Measurements from ENCODE around the gene PHYHD1.

The PHYHD1 gene

DNA sequence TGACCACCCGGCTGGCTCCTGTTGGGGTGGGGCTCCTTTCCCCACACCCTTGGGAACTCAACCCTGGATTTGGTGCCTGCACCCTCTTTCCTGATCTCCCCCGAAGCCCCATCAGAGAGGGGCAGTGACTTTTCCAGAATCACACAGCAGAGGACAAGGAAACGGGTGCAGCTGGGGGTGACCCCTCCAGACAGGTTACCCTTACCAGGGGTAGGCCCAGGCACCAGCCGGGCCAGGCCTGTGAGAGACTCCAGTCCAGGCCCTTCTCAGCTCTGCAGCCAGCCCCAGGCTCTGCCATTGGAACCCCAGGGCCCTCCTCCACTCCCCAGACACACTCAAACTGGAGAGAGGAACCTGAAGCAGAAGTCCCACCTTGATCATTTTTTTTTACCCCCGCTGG is 19.0 kb upstream of the PHYHD1 start:
- DNase-seq = no peak

DNA sequence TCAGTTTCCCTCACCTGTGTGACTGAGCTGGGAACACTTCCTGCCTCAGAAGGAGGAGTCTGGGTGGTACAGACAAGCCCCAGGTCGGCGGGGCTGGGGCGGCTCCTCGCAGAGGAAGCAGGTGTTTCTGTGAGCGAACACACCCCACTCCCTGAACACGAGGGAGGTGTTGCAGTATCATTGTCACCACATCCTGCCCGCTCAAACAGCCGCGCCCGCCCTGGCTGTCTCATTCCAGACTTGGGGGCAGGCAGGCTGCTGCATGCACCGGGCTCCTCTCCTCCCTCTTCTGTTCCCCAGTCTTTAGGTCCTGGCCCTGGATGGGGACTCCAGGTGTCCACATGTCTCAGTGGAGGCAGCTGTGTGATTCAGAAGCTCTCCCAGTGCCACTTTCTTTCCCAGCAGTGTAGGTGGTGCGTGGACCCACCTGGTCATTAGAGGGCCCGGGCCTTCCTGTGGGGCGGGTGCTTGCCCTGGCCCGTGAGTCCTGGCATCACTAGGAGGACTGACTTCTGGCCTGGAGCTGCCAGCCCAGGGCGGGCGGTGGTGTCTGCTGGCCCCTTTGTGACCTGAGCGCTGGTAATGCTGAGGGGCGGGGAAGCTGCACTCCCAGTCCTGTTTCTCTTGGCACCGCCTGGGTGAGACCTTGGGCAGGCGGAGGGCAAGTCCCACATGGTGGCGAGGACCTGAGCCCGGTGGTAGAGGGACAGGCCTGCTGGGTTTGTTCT is 18.3 kb upstream of the PHYHD1 start:
- DNase-seq = peak; percentile 82

DNA sequence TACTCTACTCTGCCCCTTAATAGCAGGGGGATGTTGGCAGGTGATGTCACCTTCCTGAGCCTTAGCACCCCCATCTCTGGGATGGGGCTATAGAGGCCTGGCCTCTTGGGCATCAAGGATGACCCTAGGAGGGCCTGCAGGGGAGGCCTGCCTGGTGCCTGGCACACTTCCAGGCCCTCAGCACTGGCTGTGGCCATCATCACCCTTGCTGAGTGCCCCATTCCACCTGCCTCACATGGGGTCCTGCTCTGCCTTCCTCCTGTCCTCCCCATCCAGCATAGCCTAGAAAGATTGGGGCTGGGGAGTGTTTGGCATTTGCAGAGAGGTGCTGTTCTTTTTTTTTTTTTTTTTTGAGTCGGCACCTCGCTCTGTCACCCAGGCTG is 17.7 kb upstream of the PHYHD1 start:
- DNase-seq = no peak

DNA sequence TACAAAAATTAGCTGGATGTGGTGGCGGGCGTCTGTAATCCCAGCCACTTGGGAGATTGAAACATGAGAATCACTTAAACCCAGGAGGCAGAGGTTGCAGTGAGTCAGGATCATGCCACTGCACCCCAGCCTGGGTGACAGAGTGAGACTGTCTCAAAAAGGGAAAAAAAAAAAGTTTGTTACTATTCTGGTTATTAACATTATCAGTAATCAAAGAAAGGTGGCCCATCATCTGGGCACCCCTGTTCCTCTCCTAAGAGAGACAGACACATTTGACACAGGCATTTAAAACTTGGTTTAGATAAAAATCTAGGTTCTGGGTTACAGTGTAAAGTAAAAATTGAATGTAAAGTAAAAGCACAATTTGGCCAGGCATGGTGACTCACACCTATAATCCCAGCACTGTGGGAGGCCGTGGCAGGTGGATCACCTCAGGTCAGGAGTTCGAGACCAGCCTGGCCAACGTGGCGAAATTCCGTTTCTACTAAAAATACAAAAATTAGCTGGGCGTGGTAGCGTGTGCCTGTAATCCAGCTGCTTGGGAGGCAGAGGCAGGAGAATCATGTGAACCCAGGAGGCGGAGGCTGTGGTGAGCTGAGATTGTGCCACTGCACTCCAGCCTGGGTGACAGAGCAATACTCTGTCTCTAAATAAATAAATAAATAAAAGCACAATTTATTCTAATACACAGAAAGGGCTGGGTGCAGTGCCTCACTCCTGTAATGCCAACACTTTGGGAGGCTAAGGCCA is 16.7 kb upstream of the PHYHD1 start:
- DNase-seq = peak; percentile 25

DNA sequence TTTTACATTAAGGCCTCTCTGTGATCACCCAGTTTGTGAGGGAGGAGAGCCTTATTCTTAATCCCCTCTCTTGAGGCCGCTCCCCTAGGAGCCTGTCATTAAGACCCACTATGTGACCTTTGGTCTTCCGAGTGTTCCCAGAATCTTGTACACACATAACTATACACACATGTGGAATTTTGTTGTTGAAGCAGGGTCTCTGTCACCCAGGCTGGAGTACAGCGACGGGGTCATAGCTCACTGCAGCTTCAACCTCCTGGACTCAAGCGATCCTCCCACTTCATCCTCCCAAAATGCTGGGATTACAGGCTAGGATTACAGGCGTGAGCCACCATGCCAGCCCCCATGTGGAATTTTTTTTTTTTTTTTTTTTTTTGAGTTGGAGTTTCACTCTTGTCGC is 14.8 kb upstream of the PHYHD1 start:
- no peak for DNase-seq

DNA sequence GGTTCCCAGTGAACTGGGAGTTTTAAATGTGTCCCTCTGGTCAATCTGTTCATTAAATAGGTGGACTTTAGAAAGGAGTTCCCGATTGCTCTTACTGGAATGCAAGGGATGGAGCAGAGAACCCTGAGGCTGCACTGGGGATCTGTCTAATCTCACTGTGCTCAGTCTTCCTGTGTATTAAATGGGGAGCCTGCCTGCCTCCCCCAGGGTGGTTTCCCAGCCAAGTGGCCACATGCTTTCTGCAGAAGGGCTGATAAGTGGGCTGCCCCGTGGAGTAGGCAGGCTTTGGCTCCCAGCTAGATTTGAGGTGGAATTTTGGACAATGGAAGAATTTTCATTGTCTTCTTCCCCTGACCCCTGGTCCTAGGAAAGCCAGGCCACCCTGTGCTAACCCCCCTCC is 14.0 kb upstream of the PHYHD1 start:
- DNase-seq = no peak

DNA sequence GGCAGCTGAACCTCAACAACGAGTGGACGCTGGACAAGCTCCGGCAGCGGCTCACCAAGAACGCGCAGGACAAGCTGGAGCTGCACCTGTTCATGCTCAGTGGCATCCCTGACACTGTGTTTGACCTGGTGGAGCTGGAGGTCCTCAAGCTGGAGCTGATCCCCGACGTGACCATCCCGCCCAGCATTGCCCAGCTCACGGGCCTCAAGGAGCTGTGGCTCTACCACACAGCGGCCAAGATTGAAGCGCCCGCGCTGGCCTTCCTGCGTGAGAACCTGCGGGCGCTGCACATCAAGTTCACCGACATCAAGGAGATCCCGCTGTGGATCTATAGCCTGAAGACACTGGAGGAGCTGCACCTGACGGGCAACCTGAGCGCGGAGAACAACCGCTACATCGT is 12.4 kb upstream of the PHYHD1 start:
- DNase-seq = no peak

DNA sequence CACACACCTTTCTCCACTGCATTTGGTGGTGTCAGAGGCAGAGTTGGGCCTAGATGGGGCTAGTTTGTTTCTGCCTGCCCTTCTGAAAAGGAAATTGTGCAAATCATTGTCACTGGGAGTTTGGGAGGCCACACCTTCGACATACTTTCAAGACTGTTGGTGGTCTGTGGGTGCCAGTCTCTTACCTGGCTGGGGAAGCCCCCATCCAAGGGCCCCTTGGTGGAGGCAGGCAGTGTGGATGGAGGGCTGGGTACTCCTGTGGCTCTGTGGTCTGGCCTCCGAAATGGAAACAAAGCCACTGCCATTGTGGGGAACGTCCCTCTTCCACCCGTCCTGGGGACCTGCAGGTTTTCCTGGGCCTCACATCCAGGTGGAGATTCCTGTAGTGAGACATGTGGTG is 10.9 kb upstream of the PHYHD1 start:
- DNase-seq = no peak

DNA sequence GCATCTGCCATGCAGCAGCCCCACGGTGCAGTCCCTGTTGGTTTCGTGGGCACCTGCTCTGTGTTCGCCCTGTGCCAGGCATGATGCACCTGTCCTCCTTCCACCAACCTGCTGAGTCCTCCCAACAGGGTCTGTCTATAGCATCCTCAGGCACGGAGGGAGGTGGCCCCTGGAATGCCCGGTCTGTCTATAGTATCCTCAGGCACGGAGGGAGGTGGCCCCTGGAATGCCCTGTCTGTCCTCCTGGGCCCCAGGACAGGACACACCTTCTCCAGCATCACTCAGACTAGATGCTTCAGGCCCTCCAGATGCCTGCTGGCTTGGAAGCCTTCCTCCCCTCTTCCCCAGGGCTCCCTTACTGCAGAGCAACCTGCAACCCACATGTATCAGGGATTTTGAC is 9.9 kb upstream of the PHYHD1 start:
- no peak for DNase-seq

DNA sequence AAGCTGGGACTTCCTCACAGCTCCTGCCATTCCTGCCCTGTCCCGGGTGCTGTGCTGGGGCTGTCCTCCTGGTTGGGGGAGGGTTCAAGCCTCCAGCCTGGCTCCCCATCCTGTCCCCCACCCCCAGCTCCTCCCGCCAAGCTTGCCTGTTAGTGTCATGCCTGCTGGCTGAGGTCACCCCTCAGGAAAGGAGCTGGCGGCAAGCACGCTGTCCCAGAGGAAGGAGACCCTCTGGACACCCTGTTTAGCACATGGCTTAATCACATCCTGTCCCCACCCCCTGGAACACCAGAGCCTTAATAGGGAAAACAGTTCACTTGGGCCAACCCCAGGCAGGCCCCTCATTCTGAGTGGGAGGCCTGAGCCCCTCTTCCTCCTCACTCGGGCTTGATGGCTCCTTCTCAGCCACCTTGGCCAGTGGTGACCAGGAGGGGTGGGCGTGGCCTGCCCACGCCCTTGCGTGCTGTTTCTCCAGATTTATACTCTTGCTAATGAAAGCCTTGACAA is 9.2 kb upstream of the PHYHD1 start:
- DNase-seq = no peak

DNA sequence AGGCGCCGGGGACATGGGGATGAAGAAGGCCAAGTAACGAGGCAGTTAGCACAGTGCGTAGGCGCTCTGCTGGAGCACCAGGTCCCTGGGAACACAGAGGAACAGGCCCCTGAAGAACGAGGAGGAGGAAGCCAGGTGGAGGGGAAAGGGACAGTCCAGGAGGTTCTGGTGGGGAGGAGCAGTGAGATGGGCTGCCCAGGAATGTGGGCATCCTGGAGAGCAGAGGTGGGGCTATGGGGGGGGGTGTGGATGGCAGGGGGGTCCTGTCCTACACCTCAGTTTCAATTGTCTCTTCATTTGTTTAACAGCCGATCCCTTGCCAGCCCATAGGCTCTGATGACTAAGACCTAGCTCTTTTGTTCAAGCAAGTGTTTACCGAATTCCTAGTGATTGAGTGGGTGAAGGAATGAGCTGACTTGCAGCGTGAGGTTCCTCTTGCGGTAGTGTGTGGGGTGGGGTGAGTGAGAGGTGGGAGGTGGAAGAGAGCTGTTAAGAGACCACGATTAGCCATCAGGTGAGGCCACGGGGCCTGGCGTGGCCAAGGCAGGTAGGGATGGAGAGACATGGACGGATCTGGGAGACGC is 8.4 kb upstream of the PHYHD1 start:
- peak; percentile 24 for DNase-seq

DNA sequence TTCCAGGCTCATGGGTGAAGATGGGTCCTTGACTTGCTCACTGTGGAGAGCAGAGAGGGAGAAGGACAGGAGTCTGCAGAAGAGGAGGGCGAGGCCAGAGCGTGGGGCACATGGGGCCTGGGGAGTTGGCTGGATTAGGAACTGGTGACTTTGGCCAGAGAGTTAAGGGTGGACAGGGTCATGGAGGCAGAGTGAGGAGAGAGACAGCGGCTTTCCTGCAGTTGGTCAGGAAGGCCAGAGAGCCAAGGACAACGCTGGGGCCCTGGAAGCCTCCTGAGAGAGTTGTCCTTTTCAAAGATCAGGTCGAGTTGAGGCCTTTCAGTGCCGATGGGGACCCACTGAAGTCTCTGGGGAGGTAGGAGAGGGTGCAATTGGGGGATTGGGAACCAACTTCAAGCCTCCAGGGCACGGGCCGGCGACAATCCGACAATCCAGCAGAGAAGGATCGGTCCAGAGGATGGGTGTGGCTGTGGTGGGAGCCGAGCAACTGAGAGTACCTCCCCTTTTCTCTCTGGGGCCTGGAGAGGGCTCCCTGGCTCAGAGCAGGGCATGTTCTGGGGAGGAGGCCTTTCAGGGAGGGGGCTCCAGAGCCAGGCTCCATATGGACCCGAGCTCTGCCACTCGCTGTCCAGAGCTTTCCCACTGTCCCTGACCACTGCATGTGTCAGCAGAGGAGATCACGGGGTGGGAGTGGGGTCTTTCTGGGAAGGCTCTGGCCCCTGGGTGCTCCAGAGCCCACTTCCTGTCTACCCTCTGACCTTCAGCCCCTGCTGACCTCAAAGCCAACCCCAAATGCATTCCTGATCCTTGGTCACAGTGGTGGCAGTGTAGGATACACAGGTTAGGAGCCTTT is 7.5 kb upstream of the PHYHD1 start:
- DNase-seq = no peak

DNA sequence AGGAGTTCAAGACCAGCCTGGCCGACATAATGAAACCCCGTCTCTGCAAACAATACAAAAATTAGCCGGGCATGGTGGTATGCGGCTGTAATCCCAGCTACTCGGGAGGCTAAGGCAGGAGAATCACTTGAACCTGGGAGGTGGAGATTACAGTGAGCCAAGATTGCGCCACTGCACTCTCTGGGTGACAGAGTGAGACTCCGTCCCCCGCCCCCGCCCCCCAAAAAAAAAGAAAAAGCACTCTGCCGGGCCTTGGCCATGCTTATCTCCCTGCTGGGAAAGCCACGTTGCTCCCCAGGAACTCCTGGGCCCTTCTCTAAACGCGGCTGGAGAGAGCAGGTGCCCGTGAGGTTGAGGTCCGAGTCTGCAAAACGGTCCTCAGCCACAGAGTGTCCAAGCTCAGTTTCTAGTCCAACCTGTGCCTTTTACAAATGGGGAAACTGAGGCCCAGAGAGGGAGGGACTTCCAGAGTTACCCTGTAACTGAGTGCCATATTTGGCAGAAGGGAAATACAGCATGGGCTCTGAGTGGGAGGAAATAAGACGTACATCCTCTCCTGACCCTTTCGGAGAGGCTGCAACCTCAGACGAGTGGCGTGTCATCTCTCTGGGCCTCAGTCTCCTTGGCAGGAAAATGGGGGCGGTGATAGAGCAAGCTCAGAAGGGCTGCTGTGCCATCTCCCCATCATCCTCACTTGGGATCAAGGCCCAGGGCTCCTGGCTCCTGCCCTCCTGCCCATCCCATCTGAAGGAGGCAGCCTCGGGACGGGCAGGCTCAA is 6.6 kb upstream of the PHYHD1 start:
- no peak for DNase-seq

DNA sequence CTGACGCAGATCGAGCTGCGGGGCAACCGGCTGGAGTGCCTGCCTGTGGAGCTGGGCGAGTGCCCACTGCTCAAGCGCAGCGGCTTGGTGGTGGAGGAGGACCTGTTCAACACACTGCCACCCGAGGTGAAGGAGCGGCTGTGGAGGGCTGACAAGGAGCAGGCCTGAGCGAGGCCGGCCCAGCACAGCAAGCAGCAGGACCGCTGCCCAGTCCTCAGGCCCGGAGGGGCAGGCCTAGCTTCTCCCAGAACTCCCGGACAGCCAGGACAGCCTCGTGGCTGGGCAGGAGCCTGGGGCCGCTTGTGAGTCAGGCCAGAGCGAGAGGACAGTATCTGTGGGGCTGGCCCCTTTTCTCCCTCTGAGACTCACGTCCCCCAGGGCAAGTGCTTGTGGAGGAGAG is 4.6 kb upstream of the PHYHD1 start:
- no peak for DNase-seq

DNA sequence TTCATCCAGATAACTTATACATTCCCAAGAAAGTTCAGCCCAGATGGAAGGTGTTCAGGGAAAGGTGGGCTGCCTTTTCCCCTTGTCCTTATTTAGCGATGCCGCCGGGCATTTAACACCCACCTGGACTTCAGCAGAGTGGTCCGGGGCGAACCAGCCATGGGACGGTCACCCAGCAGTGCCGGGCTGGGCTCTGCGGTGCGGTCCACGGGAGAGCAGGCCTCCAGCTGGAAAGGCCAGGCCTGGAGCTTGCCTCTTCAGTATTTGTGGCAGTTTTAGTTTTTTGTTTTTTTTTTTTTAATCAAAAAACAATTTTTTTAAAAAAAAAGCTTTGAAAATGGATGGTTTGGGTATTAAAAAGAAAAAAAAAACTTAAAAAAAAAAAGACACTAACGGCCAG is 4.0 kb upstream of the PHYHD1 start:
- DNase-seq = no peak

DNA sequence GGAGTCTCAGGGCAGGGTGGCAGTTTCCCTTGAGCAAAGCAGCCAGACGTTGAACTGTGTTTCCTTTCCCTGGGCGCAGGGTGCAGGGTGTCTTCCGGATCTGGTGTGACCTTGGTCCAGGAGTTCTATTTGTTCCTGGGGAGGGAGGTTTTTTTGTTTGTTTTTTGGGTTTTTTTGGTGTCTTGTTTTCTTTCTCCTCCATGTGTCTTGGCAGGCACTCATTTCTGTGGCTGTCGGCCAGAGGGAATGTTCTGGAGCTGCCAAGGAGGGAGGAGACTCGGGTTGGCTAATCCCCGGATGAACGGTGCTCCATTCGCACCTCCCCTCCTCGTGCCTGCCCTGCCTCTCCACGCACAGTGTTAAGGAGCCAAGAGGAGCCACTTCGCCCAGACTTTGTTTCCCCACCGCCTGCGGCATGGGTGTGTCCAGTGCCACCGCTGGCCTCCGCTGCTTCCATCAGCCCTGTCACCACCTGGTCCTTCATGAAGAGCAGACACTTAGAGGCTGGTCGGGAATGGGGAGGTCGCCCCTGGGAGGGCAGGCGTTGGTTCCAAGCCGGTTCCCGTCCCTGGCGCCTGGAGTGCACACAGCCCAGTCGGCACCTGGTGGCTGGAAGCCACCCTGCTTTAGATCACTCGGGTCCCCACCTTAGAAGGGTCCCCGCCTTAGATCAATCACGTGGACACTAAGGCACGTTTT is 3.5 kb upstream of the PHYHD1 start:
- DNase-seq = no peak

DNA sequence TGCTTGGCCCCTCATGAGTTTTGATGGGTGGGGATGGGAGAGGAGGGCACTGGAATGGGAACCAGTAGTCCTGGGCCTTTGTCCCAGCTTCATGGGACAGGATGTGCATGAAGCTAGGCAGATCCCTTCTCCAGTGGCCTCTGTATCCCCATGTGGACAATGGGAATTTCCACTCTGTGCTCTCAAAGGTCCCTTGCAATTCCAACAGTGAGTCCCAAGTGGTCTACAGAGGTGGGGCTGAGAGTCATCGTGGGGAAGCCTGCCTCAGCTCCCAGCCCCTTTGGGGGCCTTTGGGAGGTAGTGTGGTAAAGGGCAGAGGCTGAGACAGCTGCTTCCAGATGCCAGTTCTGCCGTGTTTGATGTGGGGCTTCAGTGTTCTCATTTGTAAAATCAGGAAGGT is 1.9 kb upstream of the PHYHD1 start:
- DNase-seq = no peak

DNA sequence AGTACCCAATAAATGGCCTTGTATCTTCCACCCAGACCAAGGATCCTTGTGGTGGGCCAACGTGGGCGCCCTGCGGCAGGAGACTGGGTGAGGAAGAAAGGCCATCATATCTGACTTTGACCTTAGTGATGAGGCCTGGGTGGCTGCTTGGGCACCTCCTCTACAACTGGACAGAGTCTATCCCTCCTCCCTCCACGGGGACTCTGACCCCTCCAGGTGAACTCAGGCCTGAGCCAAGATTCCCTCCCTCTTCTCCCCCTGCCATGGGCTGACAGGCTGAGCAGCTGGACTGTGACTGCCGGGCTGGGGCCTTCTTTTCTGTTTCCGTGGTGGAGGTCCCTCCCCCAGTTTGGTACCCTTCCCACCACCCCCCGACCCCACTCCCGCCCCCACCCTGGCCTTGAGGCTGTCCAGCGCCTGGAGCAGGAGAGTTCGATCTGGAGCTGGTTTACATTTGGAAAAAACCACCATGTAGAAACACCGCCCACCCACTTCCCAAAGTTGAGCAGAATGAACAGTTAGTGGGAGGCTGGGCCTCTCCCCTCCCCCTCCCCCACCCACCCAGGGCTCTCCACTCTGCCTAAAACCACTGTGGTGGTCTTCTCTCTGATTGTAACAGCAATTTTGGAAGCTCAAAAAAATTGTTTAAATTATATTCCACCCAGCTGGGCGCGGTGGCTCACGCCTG is 1.2 kb upstream of the PHYHD1 start:
- no peak for DNase-seq

DNA sequence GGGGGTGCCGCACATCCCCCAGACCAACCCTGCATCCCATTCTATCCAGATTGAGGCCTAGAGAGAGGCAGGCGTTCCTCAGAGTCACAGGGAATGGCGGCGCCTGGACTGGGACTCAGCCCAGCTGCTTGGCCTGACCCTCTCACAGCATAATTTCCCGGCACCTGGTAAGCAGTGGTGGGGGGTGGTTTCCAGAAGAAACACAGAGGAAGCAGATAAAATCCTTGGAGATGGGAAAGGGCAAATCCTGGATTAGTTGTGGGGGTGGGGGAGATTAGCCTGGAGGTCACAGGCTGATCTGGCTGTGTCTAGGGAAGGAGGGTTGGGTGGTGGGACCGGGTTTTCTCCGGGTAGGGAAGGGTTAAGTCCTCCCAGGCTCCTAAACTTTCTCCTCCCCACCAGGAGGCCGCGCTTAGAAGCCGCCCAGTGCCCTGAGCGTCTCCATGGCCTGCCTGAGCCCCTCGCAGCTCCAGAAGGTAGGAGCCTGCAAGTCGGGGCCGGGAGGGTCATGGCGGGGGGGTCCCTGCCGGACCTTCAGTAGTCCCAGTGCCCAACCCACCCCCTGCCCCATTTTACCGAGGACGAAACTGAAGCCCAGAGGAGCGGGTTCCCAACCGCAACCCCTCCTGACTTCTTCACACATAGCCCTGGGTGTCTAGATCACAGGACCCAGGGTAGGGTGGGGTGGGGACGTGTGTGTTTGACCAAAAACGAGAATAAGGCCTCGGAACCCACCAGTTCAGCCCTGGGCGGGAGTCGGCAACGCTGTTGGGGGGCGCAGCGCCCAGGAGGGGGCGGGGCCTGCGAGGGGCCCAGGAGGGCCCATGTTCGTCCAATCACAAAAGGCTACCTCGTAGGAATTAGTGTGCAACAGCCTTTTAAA is 1.3 kb downstream of the PHYHD1 start:
- no peak for DNase-seq

DNA sequence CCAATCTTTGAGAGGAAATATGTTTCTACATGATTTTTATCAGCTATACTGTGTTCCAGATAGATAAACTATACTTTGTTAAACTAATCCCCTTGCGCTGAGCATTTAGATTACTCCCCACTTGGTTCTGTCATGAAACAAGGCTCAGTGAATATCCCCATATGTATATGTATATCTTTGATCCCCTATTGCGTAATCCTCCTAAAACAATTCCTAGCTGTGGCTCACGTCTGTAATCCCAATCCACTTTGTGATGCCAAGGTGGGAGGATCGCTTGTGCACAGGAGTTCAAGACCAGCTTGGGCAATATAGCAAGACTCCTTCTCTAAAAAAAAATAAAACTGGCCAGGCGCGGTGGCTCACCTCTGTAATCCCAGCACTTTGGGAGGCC is 2.7 kb downstream of the PHYHD1 start:
- DNase-seq = no peak

Data from stimulated activated CD4-positive, alpha-beta T cell treated with anti-CD3 and anti-CD28 coated beads, Interleukin-4, amount 100 ng/mL, for 24 hours (primary cell).